Hepatocyte (in vitro differentiated cells): ENCODE measurements around the gene KIF5A. TPM values are rescaled to one million over a fixed set of nuclear protein-coding genes. Genes with fewer than 3 reads are reported as not detected.

Experiments
- DNase-seq: peaks from one replicate; pipeline ENCODE4 v3.0.0-alpha.2; 2016; ENCODE audit warnings: low spot score
- H2AFZ ChIP-seq: fragments of 200-600 bp; sonication (generic); 2 replicates; pipeline ENCODE4 v1.6.0; 2016; ENCODE audit warnings: antibody characterized with exemption, mild to moderate bottlenecking
- H3K27ac ChIP-seq: fragments of 200-600 bp; sonication (generic); 2 replicates; pipeline ENCODE4 v1.5.1; 2016; ENCODE audit warnings: mild to moderate bottlenecking
- H3K27me3 ChIP-seq: fragments of 200-600 bp; sonication (generic); 2 replicates; pipeline ENCODE4 v1.6.1; 2016
- H3K36me3 ChIP-seq: fragments of 200-600 bp; sonication (generic); replicated peaks from 2 replicates; pipeline ENCODE4 v1.5.1; 2016; ENCODE audit warnings: low read depth; ENCODE audit not compliant: insufficient read depth
- H3K4me1 ChIP-seq: fragments of 200-600 bp; sonication (generic); 2 replicates; pipeline ENCODE4 v1.5.1; 2016; ENCODE audit warnings: mild to moderate bottlenecking, moderate library complexity; ENCODE audit not compliant: insufficient read depth
- H3K4me2 ChIP-seq: fragments of 200-600 bp; sonication (generic); 2 replicates; pipeline ENCODE4 v1.6.0; 2016
- H3K4me3 ChIP-seq: fragments of 200-600 bp; sonication (generic); 2 replicates; pipeline ENCODE4 v1.5.1; 2016; ENCODE audit warnings: mild to moderate bottlenecking
- H3K79me2 ChIP-seq: fragments of 200-600 bp; sonication (generic); 2 replicates; pipeline ENCODE4 v1.6.0; 2017; ENCODE audit warnings: mild to moderate bottlenecking
- H3K9me2 ChIP-seq: fragments of 200-600 bp; sonication (generic); replicated peaks from 2 replicates; pipeline ENCODE4 v1.6.0; 2017; ENCODE audit warnings: mild to moderate bottlenecking; ENCODE audit not compliant: insufficient read depth
- H3K9me3 ChIP-seq: fragments of 200-600 bp; sonication (generic); 2 replicates; pipeline ENCODE4 v1.5.1; 2016; ENCODE audit warnings: low read depth, mild to moderate bottlenecking
- H4K20me1 ChIP-seq: fragments of 200-600 bp; sonication (generic); 2 replicates; pipeline ENCODE4 v1.6.0; 2016; ENCODE audit warnings: mild to moderate bottlenecking; ENCODE audit not compliant: insufficient read depth, poor library complexity, severe bottlenecking
- CTCF ChIP-seq: fragments of 200-600 bp; sonication (generic); IDR thresholded peaks from 2 replicates; pipeline ENCODE4 v1.5.1; 2016; ENCODE audit warnings: antibody characterized with exemption, mild to moderate bottlenecking; ENCODE audit not compliant: poor library complexity
- EZH2 ChIP-seq: fragments of 200-600 bp; sonication (generic); IDR thresholded peaks from 2 replicates; pipeline ENCODE4 v1.6.1; 2016; ENCODE audit warnings: antibody characterized with exemption, mild to moderate bottlenecking, borderline replicate concordance
- EZH2phosphoT487 ChIP-seq: fragments of 200-600 bp; sonication (generic); IDR thresholded peaks from one replicate; pipeline ENCODE4 v1.6.1; 2018; ENCODE audit warnings: antibody characterized with exemption, mild to moderate bottlenecking, low read depth, moderate library complexity; ENCODE audit not compliant: unreplicated experiment, severe bottlenecking
- WGBS: methylation state at CpG from one replicate; pipeline ENCODE4 v1.1.6; 2016; ENCODE audit warnings: low lambda C conversion rate; ENCODE audit errors: missing lambda C conversion rate; 5-methylcytosine and 5-hydroxymethylcytosine counted together
- polyA plus RNA-seq: library from polyadenylated mRNA; unstranded; fragments of >200 nt; fragmentation: Nextera tagmentation; extraction: Ambion mirVana; gene quantifications from 2 replicates; pipeline ENCODE4 v1.2.1, GENCODE V29; 2016
- total RNA-seq: library from RNA; depleted of rRNA; stranded (reverse); fragments of >200 nt; gene quantifications from 2 replicates; pipeline ENCODE4 v1.2.3, GENCODE V29; 2014

KIF5A gene
- total and polyA plus RNA-seq, 2 experiments from 2014 or later = 0.03 to 0.18 TPM

GRCh38 chr12:57579677-57580465, 30.0 kb downstream of the KIF5A start:
- H3K27ac ChIP-seq = peak overlapping the region; percentile 86
- TF ChIP-seq CTCF (no peak), EZH2phosphoT487 (no peak), EZH2 (no peak)
- H3K9me2 ChIP-seq = no peaks in the 10 kb centered on the region
- H3K9me3 ChIP-seq = no peaks in the 10 kb centered on the region
- no peak overlapping the region for H3K4me2 ChIP-seq
- no peaks in the 10 kb centered on the region for H3K79me2 ChIP-seq
- H3K27me3 ChIP-seq = peaks cover 8% of the 10 kb centered on the region
- WGBS = 82% methylated on average over 8 of the region's 8 CpGs
- H3K4me1 ChIP-seq = peaks cover 12% of the 10 kb centered on the region
- no peak overlapping the region for H3K4me3 ChIP-seq
- H2AFZ ChIP-seq = no peak overlapping the region
- H4K20me1 ChIP-seq = no peaks in the 10 kb centered on the region
- H3K36me3 ChIP-seq = no peaks in the 10 kb centered on the region
- peak; percentile 63 for DNase-seq

- Histone ChIP-seq H3K9me3 (no peaks in the 10 kb centered on the region), H2AFZ (no peak overlapping the region), H4K20me1 (no peaks in the 10 kb centered on the region), H3K4me3 (no peak overlapping the region), H3K79me2 (no peaks in the 10 kb centered on the region), H3K4me2 (no peak overlapping the region), H3K27ac (peak overlapping the region; percentile 74), H3K27me3 (peaks cover 12% of the 10 kb centered on the region), H3K9me2 (no peaks in the 10 kb centered on the region), H3K36me3 (no peaks in the 10 kb centered on the region), H3K4me1 (peaks cover 12% of the 10 kb centered on the region)
- WGBS = 84% methylated on average over 4 of the region's 4 CpGs
- no peak for TF ChIP-seq EZH2
- no peak for DNase-seq
These were observed 30.6 kb downstream of the KIF5A start for GRCh38 chr12:57580466-57580795.

- Histone ChIP-seq H3K4me3 (no peak overlapping the region), H4K20me1 (no peaks in the 10 kb centered on the region), H3K27me3 (peaks cover 23% of the 10 kb centered on the region), H3K9me3 (no peaks in the 10 kb centered on the region), H3K79me2 (no peaks in the 10 kb centered on the region), H3K27ac (no peak overlapping the region), H3K4me2 (no peak overlapping the region), H3K9me2 (no peaks in the 10 kb centered on the region), H3K36me3 (no peaks in the 10 kb centered on the region), H3K4me1 (peaks cover 12% of the 10 kb centered on the region), H2AFZ (no peak overlapping the region)
- DNase-seq = no peak
- TF ChIP-seq EZH2phosphoT487 (no peak), CTCF (no peak), EZH2 (no peak)
- WGBS = 88% methylated on average over 1 of the region's 1 CpG
These were observed 32.0 kb downstream of the KIF5A start for GRCh38 chr12:57581802-57582201.

GRCh38 chr12:57582440-57582839, 32.6 kb downstream of the KIF5A start:
- Histone ChIP-seq H3K4me2 (no peak overlapping the region), H3K9me3 (no peaks in the 10 kb centered on the region), H3K36me3 (no peaks in the 10 kb centered on the region), H3K27ac (no peak overlapping the region), H3K4me3 (no peak overlapping the region), H3K27me3 (peaks cover 30% of the 10 kb centered on the region), H3K9me2 (no peaks in the 10 kb centered on the region), H3K79me2 (no peaks in the 10 kb centered on the region), H4K20me1 (no peaks in the 10 kb centered on the region), H3K4me1 (peaks cover 12% of the 10 kb centered on the region), H2AFZ (no peak overlapping the region)
- TF ChIP-seq EZH2phosphoT487 (no peak), EZH2 (no peak), CTCF (no peak)
- 87% methylated on average over 1 of the region's 1 CpG for WGBS
- no peak for DNase-seq
